WTC11 (cell line): ENCODE measurements around the gene ACO1. TPM values are rescaled to one million over a fixed set of nuclear protein-coding genes. Genes with fewer than 3 reads are reported as not detected.

Experiments
- ATAC-seq: fragments of 200-7000 bp; cut with Tn5 transposase; 2 replicates; pipeline ENCODE4 v1.10.0; 2021; ENCODE audit warnings: mild to moderate bottlenecking, moderate library complexity
- CTCF ChIA-PET: fragments of 300-600 bp; sonication (Branson Sonifier 250); formaldehyde crosslinking; loops from one replicate; lab custom pipeline; 2021; ENCODE audit warnings: antibody characterized with exemption; lab: Charles Lee
- POLR2A ChIA-PET: fragments of 350-600 bp; sonication (Branson Sonifier 250); formaldehyde crosslinking; loops from one replicate; lab custom pipeline; 2021; ENCODE audit warnings: antibody characterized with exemption; lab: Charles Lee
- DNase-seq: peaks from one replicate; pipeline ENCODE4 v3.0.0; 2021; ENCODE audit warnings: low spot score
- H3K27ac Mint-ChIP-seq: 2 replicates; pipeline ENCODE4 v1.8.0; 2021; ENCODE audit warnings: mixed read lengths
- H3K27me3 Mint-ChIP-seq: 2 replicates; pipeline ENCODE4 v1.8.0; 2021; ENCODE audit warnings: low read depth, mild to moderate bottlenecking, moderate library complexity, mixed read lengths
- H3K36me3 Mint-ChIP-seq: 2 replicates; pipeline ENCODE4 v1.8.0; 2021; ENCODE audit warnings: mixed read lengths
- H3K4me1 Mint-ChIP-seq: 2 replicates; pipeline ENCODE4 v1.8.0; 2022; ENCODE audit warnings: mixed read lengths
- H3K4me3 Mint-ChIP-seq: 2 replicates; pipeline ENCODE4 v1.8.0; 2021; ENCODE audit warnings: mild to moderate bottlenecking, moderate library complexity, mixed read lengths
- H3K9me3 Mint-ChIP-seq: 2 replicates; pipeline ENCODE4 v1.8.0; 2021; ENCODE audit warnings: mixed read lengths
- ATF2 ChIP-seq: sonication (generic); formaldehyde crosslinking; IDR thresholded peaks from 2 replicates; pipeline ENCODE4 v1.8.1; 2022; ENCODE audit warnings: low read depth, missing genetic modification reagents, borderline replicate concordance
- CBFB ChIP-seq: sonication (generic); formaldehyde crosslinking; IDR thresholded peaks from 2 replicates; pipeline ENCODE4 v1.8.1; 2022; ENCODE audit warnings: mild to moderate bottlenecking, low read depth, missing genetic modification reagents
- CDX4 ChIP-seq: fragments of 250-450 bp; sonication (Bioruptor Pico); IDR thresholded peaks from 2 replicates; pipeline ENCODE4 v1.9.0; 2021; ENCODE audit warnings: moderate library complexity, mild to moderate bottlenecking, inconsistent platforms, borderline replicate concordance
- ELF4 ChIP-seq: sonication (generic); formaldehyde crosslinking; IDR thresholded peaks from 2 replicates; pipeline ENCODE4 v1.8.1; 2022; ENCODE audit warnings: low read depth, mild to moderate bottlenecking, moderate library complexity, missing genetic modification reagents
- FOXK1 ChIP-seq: sonication (generic); formaldehyde crosslinking; IDR thresholded peaks from 2 replicates; pipeline ENCODE4 v1.8.0; 2022; ENCODE audit warnings: mild to moderate bottlenecking, moderate library complexity, missing genetic modification reagents
- FOXP4 ChIP-seq: sonication (generic); formaldehyde crosslinking; IDR thresholded peaks from 2 replicates; pipeline ENCODE4 v1.8.0; 2022; ENCODE audit warnings: mild to moderate bottlenecking, missing genetic modification reagents
- GRHL2 ChIP-seq: fragments of 250-450 bp; sonication (Bioruptor Pico); IDR thresholded peaks from 2 replicates; pipeline ENCODE4 v1.8.0; 2022; ENCODE audit warnings: mild to moderate bottlenecking, moderate library complexity; ENCODE audit not compliant: insufficient replicate concordance, severe bottlenecking
- HMGXB4 ChIP-seq: sonication (generic); formaldehyde crosslinking; IDR thresholded peaks from 2 replicates; pipeline ENCODE4 v1.8.1; 2023; ENCODE audit warnings: mild to moderate bottlenecking, moderate library complexity, missing genetic modification reagents
- IRF2 ChIP-seq: sonication (generic); formaldehyde crosslinking; IDR thresholded peaks from 2 replicates; pipeline ENCODE4 v1.8.0; 2022; ENCODE audit warnings: low read depth, missing genetic modification reagents, borderline replicate concordance
- MXD4 ChIP-seq: fragments of 250-450 bp; sonication (Bioruptor Pico); IDR thresholded peaks from 2 replicates; pipeline ENCODE4 v1.8.0; 2021; ENCODE audit warnings: mild to moderate bottlenecking, moderate library complexity, borderline replicate concordance
- MYBL2 ChIP-seq: sonication (generic); formaldehyde crosslinking; IDR thresholded peaks from 2 replicates; pipeline ENCODE4 v1.8.1; 2023; ENCODE audit warnings: mild to moderate bottlenecking, moderate library complexity, missing genetic modification reagents
- NFATC4 ChIP-seq: fragments of 250-450 bp; sonication (Bioruptor Pico); IDR thresholded peaks from 2 replicates; pipeline ENCODE4 v1.9.0; 2021; ENCODE audit warnings: mild to moderate bottlenecking
- NFYB ChIP-seq: sonication (generic); formaldehyde crosslinking; conservative IDR thresholded peaks from 2 replicates; pipeline ENCODE4 v1.8.0; 2022; ENCODE audit warnings: low read depth, missing genetic modification reagents
- NR1H2 ChIP-seq: sonication (generic); formaldehyde crosslinking; IDR thresholded peaks from 2 replicates; pipeline ENCODE4 v1.9.0; 2021; ENCODE audit warnings: mild to moderate bottlenecking, moderate library complexity, missing genetic modification reagents
- NR2C2 ChIP-seq: sonication (generic); formaldehyde crosslinking; IDR thresholded peaks from 2 replicates; pipeline ENCODE4 v1.8.0; 2022; ENCODE audit warnings: mild to moderate bottlenecking, missing genetic modification reagents
- SMAD3 ChIP-seq: sonication (generic); formaldehyde crosslinking; IDR thresholded peaks from 2 replicates; pipeline ENCODE4 v1.8.0; 2022; ENCODE audit warnings: missing genetic modification reagents, mild to moderate bottlenecking, borderline replicate concordance
- ZNF219 ChIP-seq: sonication (generic); formaldehyde crosslinking; IDR thresholded peaks from 2 replicates; pipeline ENCODE4 v1.8.0; 2023; ENCODE audit warnings: missing genetic modification reagents, mild to moderate bottlenecking, borderline replicate concordance
- ZNF317 ChIP-seq: sonication (generic); formaldehyde crosslinking; IDR thresholded peaks from 2 replicates; pipeline ENCODE4 v1.8.1; 2023; ENCODE audit warnings: low read depth, mild to moderate bottlenecking, moderate library complexity, missing genetic modification reagents, borderline replicate concordance
- ZNF512 ChIP-seq: sonication (generic); formaldehyde crosslinking; IDR thresholded peaks from 2 replicates; pipeline ENCODE4 v1.8.1; 2022; ENCODE audit warnings: missing genetic modification reagents, borderline replicate concordance
- ZNF671 ChIP-seq: fragments of 250-450 bp; sonication (Bioruptor Pico); IDR thresholded peaks from 2 replicates; pipeline ENCODE4 v1.8.0; 2021; ENCODE audit warnings: mild to moderate bottlenecking
- ZSCAN18 ChIP-seq: fragments of 250-450 bp; sonication (Bioruptor Pico); IDR thresholded peaks from 2 replicates; pipeline ENCODE4 v2.1.2; 2022; ENCODE audit warnings: mild to moderate bottlenecking, moderate library complexity
- total RNA-seq: library from RNA; stranded (reverse); gene quantifications from 3 replicates; pipeline ENCODE4 v1.2.3, GENCODE V29; 2021

ACO1 gene
- total RNA-seq, 1 experiment from 2014 or later = 40.2 TPM

GRCh38 chr9:32398207-32398606 is 13.8 kb downstream of the ACO1 start:
- no peaks in the 10 kb centered on the region for H3K27me3 Mint-ChIP-seq
- DNase-seq (no peak), ATAC-seq (no peak)
- H3K9me3 Mint-ChIP-seq = peaks cover 11% of the 10 kb centered on the region
- no peak overlapping the region for H3K4me3 Mint-ChIP-seq
- TF ChIP-seq ZNF317 (CRISPR knock-in tag) (no peak), SMAD3 (CRISPR knock-in tag) (no peak), HMGXB4 (CRISPR knock-in tag) (no peak), ZSCAN18 (CRISPR knock-in tag) (no peak), ZNF671 (no peak), ELF4 (CRISPR knock-in tag) (no peak), ATF2 (CRISPR knock-in tag) (no peak), CDX4 (CRISPR knock-in tag) (no peak), MXD4 (CRISPR knock-in tag) (no peak), FOXK1 (CRISPR knock-in tag) (no peak), GRHL2 (CRISPR knock-in tag) (no peak), ZNF512 (CRISPR knock-in tag) (no peak), CBFB (CRISPR knock-in tag) (no peak), NFATC4 (no peak), NR1H2 (CRISPR knock-in tag) (no peak), IRF2 (CRISPR knock-in tag) (no peak)
- ChIA-PET CTCF (interaction anchor here (1.3 to 2.1 kb wide), 3 partner anchors 20 to 174 kb away, joined by 4 to 9 read pairs (median 5); partner anchors contain the start of gene RIGI), POLR2A (interaction anchor here (0.7 kb wide), 1 partner anchor 104 kb away, joined by 4 read pairs; no protein-coding TSS in a partner anchor)
- no peak overlapping the region for H3K27ac Mint-ChIP-seq
- peaks cover 36% of the 10 kb centered on the region for H3K4me1 Mint-ChIP-seq
- peaks cover 11% of the 10 kb centered on the region for H3K36me3 Mint-ChIP-seq

- DNase-seq = no peak
- H3K9me3 Mint-ChIP-seq = peaks cover under 1% of the 10 kb centered on the region; the same call in 1 of the 2 replicates
- H3K4me3 Mint-ChIP-seq = no peak overlapping the region
- H3K27ac Mint-ChIP-seq = no peak overlapping the region
- H3K4me1 Mint-ChIP-seq = peaks cover 27% of the 10 kb centered on the region
- H3K27me3 Mint-ChIP-seq = no peaks in the 10 kb centered on the region
- CTCF ChIA-PET = interaction anchor here (0.8 to 2.1 kb wide), 4 partner anchors 20 to 182 kb away, joined by 4 to 9 read pairs (median 6); partner anchors contain the start of gene RIGI
- ATAC-seq = no peak
- POLR2A ChIA-PET = interaction anchor here (0.7 kb wide), 1 partner anchor 103 kb away, joined by 4 read pairs; no protein-coding TSS in a partner anchor
- H3K36me3 Mint-ChIP-seq = peaks cover under 1% of the 10 kb centered on the region; the same call in 1 of the 2 replicates
- TF ChIP-seq ZNF219 (CRISPR knock-in tag) (no peak), NFYB (CRISPR knock-in tag) (no peak), MYBL2 (CRISPR knock-in tag) (no peak), NR2C2 (CRISPR knock-in tag) (no peak), ZSCAN18 (CRISPR knock-in tag) (no peak), FOXP4 (CRISPR knock-in tag) (no peak)
These were observed 14.8 kb downstream of the ACO1 start for GRCh38 chr9:32399110-32399815.
